HG03066 (cell line): ENCODE results near the gene PGD.
"Not testable (repeated sequence)": the region's sequence is repeated elsewhere in the genome, so short reads cannot be mapped to it uniquely, and the experiment has no call there.

Source experiments
- ATAC-seq: cut with Tn5 transposase; IDR thresholded peaks from one replicate; pipeline ENCODE4 v1.9.1; 2021; ENCODE audit warnings: low read depth; ENCODE audit not compliant: unreplicated experiment

PGD gene

GRCh38 chr1:10432910-10433700 is 34.2 kb downstream of the PGD start:
- no peak for ATAC-seq

- no peak for ATAC-seq
Observed at GRCh38 chr1:10433790-10434189, 34.9 kb downstream of the PGD start.

- no peak for ATAC-seq
Observed at GRCh38 chr1:10434590-10434989, 35.7 kb downstream of the PGD start.

- no peak for ATAC-seq
Observed at GRCh38 chr1:10437052-10437451, 38.2 kb downstream of the PGD start.

GRCh38 chr1:10438677-10439163 is 39.9 kb downstream of the PGD start:
- ATAC-seq: no peak

- ATAC-seq: no peak
Observed at GRCh38 chr1:10440305-10440704, 41.4 kb downstream of the PGD start.

- no peak for ATAC-seq
Observed at GRCh38 chr1:10440794-10441193, 41.9 kb downstream of the PGD start.

- ATAC-seq: no peak
Observed at GRCh38 chr1:10444248-10444647, 45.4 kb downstream of the PGD start.

- no peak for ATAC-seq
Observed at GRCh38 chr1:10444795-10445397, 46.0 kb downstream of the PGD start.

- no peak for ATAC-seq
Observed at GRCh38 chr1:10446790-10447422, 48.0 kb downstream of the PGD start.

- no peak for ATAC-seq
Observed at GRCh38 chr1:10449751-10450150, 50.9 kb downstream of the PGD start, which contains the start of gene CORT. Gene CORT, plus strand, starts transcription at chr1:10450031. Its CDS starts 193 bp downstream, at chr1:10450224.

- ATAC-seq: no peak
Observed at GRCh38 chr1:10450156-10450814, 51.4 kb downstream of the PGD start.

- no peak for ATAC-seq
Observed at GRCh38 chr1:10450836-10451235, 52.0 kb downstream of the PGD start.

GRCh38 chr1:10451287-10451686 is 52.4 kb downstream of the PGD start:
- ATAC-seq: no peak

- ATAC-seq: no peak
Observed at GRCh38 chr1:10456048-10456447, 57.2 kb downstream of the PGD start.

GRCh38 chr1:10456661-10457060 is 57.8 kb downstream of the PGD start:
- ATAC-seq: no peak

GRCh38 chr1:10457462-10457861 is 58.6 kb downstream of the PGD start:
- not testable (repeated sequence) for ATAC-seq

- no peak for ATAC-seq
Observed at GRCh38 chr1:10457875-10458274, 59.0 kb downstream of the PGD start.

- no peak for ATAC-seq
Observed at GRCh38 chr1:10459184-10459583, 60.3 kb downstream of the PGD start.

- ATAC-seq: no peak
Observed at GRCh38 chr1:10467078-10467477, 68.2 kb downstream of the PGD start.

- no peak for ATAC-seq
Observed at GRCh38 chr1:10470043-10470442, 71.2 kb downstream of the PGD start.
